HL-60/S4 (cell line): ENCODE data around the gene APLF.
"Not testable (repeated sequence)": the region's sequence is repeated elsewhere in the genome, so short reads cannot be mapped to it uniquely, and the experiment has no call there.

Source experiments
- in situ Hi-C: fragments of 300-500 bp; cut with MboI; formaldehyde crosslinking; loops from 2 replicates; pipeline ENCODE4 v1.14.3; 2022; ENCODE audit warnings: low sequenced_read_pairs

Gene APLF

DNA sequence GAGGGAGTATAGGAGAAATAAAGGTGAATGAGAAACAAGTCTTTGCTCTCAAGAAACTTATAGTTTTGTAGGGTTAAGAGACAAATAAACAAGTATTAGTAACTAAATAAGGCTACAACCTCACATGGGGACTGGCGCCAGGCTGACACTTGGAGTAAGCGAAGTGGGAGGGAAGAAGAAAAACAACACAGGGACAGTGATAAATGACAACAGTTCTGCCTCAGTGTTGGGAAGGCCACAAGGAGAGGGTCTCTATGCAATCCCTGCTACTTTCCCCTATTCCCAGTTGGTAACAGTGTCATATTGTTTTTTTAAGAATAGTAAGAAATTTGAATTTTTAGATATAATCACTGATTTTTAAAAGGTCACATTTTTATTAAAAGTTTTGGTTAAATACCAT, 4.0 kb downstream of the APLF start:
- in situ Hi-C loops: loop anchor here (10.0 kb wide), 1 partner anchor 453 kb away; no protein-coding TSS in a partner anchor

DNA sequence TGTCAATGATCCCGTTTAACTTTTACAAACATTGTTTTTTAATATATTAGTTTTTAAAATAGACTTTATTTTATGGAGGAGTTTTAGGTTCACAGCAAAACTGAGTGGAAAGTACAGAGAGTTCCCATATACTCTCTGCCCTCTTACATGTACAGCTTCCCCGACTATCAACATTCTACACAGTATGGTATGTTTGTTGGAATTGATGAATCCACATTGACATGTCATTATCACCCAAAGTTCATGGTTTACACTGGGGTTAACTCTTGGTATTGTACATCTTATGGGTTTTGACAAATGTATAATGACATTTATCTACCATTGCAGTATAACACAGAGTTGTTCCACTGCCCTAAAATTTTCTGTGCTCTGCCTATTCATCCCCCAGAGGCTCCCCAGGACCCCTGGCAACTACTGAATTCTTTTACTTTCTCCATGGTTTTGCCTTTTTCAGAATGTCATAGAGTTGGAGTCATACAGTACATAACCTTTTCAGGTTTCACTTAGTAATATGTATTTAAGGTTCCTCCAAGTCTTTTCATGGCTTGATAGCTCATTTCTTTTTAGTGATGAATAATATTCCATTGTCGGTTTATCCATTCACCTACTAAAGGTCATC, 5.5 kb downstream of the APLF start:
- in situ Hi-C loops: loop anchor here (10.0 kb wide), 1 partner anchor 452 kb away; no protein-coding TSS in a partner anchor

DNA sequence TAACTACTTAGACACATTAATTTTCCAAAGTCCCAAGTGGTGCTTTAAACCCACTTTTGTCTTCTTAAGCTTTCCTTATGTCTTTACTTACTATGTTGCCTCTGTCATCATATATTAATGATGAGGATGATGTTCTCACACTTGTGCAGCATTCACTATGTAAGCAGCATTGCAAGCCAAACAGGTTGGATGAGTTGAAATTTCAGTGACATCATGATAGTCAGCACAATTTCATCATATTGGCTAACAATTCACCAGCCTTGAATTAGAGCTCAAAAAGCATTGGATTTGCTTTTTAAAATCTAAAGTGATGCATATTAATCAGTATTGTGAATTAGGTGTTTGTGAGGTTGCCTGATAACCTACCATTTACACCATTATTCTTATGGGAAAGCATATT, 7.7 kb downstream of the APLF start:
- in situ Hi-C loops: loop anchor here (10.0 kb wide), 1 partner anchor 450 kb away; no protein-coding TSS in a partner anchor

DNA sequence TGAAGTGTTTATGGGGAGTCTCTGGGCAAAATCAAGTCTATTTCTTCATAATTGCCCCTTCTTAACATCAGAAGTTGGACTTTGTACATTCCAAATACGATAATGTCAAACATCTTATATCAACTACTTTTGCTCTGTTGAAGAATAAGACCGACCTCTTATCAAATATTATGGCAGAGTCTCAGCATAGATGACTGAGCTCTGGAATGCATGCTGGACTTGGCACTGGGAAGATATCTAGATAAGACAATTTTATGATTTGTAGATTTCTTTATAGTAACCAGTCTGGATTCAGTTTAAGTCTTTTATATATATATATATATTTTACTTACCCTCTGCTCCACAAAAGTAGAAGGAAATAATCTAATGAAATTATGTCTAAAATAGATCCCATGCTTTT, 8.2 kb downstream of the APLF start:
- in situ Hi-C loops: loop anchor here (10.0 kb wide), 1 partner anchor 449 kb away; no protein-coding TSS in a partner anchor

DNA sequence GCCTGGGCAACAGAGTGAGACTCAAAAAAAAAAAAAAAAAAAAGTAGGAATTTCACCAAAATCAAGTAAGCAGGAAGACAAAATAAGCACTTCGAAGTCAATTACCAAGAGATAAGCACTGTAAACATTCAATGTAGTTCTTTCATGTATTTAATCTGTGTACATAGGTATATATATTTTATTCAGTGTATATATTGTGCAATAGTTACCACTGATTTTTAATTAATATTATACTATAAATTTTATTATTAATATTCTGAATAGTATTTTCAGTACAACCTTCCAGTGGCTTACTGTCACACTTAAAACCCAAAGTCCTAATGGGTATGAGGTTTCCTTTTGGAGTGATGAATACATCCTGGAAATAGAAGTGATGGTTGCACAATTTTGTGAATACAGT, 9.1 kb downstream of the APLF start:
- in situ Hi-C loops: loop anchor here (10.0 kb wide), 1 partner anchor 448 kb away; no protein-coding TSS in a partner anchor

DNA sequence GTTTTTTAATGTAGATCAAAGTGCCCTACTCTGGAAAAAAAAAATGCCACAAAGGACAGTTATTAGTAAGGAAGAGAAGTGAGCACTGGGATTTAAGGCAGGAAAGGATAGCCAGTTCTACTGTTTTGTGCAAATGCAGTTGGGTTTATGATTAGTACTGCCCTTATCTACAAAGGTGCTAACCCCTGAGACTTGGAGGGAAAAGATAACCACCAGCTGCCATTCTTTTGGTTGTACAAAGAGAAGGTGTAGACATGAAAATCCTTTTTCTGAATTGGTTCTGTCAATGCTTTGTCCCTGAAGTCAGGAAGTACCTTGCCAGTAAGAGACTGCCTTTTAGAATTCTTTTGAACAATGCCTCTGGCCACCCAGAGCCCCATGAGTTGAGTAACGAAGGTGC, 11.3 kb downstream of the APLF start:
- in situ Hi-C loops: loop anchor here (10.0 kb wide), 1 partner anchor 446 kb away; no protein-coding TSS in a partner anchor

DNA sequence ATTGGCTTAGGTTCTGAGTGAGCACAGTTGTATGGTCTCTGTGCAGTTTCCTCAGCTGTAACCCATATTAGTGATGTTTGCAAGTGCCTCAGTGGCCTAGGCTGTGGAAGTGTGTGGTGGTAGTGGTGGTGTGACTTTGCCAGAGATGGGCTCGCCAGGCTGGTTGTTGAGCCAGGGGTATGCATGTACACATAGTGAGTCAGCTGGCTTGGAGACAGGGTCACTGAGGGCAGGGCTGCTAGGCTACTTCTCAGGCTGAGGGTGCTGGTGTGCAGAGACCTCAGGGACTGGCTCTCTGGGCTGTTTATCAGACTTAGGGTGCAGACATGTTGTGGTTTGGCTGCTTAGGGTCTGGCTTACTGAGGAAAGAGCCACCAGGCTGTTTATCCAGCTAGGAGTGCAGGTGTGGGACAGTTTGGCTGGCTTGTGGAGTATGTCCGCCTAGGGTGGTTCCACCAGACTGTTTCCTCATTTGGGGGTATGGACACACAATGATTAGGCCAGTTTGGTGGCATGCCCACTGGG, 15.0 kb downstream of the APLF start:
- in situ Hi-C loops: no loop called here

DNA sequence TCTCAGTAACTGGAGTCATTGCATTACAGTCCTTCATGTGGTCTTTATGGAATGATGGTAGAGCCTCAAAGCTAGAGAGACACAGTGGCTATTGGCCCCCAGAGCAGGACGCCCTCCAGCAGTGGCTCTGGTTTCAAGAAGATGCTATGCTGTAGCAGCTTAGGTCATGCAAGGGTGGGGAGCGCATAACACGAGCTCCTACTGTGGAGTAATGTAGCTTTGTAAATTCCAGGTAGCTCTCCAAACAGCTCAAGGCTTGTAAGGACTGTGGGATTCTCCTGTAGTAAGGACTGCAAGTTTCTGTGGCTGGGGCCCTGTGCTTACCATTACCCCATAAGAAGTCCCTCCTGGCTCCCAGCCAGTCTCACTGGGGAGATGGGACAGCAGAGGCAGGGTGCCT, 15.6 kb downstream of the APLF start:
- in situ Hi-C loops: no loop called here

DNA sequence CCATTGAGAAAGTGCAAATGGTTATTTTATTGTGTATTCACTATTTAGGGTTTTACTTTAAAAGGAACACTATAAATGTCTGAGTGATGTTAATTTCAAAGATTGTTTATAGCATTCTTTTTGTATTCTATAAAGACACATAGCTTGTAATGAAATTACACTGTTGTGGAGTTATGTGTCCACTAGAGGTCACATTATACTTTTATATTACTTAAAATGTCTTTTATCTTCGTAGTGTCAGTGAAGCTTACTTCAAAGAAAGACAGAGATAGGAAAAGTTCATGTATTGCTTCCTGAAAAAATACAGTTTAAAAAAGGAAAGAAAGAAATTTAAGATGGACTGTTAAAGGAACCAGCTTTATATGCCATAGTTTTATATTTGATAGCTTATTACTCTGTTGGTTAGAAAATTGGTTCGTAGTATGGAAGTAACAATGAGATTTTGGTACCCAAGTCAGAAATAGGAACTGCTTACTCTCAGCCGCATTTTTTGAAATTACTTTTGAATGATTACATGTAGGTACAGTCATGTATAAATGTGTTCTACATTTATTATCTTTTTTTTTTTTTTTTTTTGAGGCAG, 20.5 kb downstream of the APLF start:
- in situ Hi-C loops: no loop called here

DNA sequence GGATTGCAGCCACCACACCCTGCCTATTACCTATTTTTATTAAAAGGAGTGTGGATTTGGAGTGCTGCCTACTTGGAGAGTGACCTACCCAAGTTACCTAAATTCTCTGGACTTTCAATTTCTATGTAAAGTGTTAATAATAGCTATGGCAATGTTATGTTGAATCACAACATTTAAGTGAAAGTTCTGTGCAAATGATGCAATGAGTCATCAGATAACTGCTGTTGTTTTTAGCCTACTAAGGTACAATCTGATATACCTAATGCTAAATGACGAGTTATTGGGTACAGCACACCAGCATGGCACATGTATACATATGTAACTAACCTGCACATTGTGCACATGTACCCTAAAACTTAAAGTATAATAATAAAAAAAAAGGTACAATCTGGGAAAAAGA, 21.2 kb downstream of the APLF start:
- in situ Hi-C loops: not testable (repeated sequence)

DNA sequence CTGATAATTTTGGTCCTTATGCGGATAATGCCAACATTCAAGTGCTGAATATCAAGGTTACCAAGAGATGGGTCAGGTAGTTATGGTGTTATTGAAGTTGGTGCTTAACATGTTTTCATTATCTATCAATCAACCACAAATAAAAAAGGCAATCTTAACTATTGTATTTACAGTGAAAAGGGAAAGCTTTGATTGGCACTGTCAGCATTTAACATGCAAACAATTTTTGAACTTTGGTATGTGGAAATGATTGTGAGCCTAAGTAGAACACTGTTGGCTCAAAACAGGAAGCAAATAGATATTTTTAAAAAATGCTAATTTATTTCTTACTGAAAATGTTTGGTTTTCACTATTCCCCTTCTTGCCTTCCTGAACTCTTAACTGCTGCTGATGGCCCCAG, 21.9 kb downstream of the APLF start:
- in situ Hi-C loops: no loop called here

DNA sequence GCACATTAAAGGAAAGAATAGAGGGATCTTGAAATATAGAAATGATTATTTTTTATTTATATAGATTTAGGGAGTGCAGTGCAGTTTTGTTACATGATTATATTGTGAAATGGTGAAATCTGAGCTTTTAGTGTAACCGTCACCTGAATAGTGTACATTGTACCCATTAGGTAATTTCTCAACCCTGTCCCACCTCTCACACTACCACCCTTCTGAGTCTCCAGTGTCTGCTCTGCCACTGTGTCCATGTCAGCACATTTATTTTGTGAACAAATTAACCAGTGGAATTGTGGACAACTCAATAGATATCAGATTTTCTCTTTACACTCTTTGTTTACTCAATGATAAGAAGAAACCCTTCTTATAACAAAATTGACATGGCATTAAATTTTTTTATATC, 24.2 kb downstream of the APLF start:
- in situ Hi-C loops: no loop called here

DNA sequence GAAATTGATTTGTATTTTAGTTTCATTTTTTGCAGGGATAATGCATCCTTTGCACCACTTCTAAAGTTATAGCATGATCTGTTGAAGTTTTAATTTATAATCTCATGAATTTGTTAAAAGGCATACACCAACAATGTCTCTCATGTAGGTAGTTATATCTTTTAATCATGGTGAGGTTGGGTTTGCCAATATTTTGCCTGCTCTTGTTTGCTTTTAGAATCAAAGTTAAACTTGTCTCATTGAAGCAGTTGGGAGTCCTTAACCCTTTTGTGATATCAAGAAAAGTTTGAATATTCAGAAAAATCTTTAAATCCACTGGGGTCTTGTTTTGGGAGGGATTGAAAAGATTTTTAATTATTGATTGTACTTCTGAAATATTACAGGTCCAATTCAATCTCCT, 31.7 kb downstream of the APLF start:
- in situ Hi-C loops: no loop called here

DNA sequence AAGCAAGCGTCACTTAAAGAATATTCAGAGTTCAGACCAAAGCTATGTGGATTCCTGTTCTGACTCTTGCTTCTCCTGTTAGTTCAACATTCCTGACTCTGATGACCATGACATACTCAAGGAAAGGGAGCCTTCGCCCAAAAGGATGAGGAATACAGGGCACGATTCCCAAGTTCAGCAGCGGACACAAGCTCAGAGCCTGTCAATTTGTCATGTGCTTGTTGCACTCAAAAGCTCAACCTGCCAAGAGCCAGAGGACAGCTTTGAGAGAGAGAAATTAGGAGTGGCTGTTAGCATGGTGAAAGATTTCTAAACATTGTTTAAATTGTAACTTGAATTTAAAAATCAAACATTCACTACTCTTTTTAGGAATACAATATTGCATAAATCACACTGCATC, 33.3 kb downstream of the APLF start:
- in situ Hi-C loops: no loop called here

DNA sequence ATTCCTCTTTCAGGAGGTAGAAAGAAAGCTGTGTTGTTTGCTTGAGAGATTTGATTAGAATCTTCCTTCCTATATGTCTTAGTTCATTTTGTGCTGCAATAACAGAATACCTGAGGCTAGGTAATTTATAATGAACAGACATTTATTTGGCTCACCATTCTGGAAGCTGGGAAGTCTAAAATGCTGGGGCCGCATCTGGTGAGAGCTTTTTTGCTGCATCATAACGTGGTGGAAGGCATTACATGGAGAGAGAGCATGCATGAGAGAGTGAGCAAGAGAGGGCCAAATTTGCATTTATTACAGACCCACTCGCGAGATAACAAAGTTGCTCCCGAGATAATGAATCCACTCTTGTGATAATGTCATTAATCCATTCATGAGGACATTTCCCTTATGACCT, 34.4 kb downstream of the APLF start:
- in situ Hi-C loops: no loop called here

DNA sequence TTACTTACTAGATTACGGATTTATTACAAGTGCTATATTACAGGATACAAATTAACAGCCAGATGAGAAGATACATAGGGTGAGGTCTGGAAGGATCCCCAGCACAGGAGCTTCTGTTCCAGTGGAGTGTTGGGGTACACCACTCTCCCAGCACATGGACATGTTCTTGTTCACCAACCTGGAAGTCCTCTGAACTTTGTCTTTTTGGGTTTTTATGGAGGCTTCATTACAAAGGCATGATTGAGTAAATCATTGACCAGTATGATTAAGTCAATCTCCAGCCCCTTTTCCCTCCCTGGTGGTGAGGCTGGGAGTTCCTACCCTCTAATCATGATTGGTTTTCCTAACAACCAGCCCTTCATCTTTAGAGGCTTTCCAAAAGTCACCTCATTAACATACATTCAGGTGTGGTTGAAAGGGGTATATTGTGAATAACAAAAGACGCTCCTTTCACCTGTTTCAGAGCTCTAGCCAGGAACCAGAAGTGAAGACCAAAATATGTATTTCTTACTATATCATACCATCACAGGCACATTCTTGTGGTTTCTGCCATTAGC, 38.3 kb downstream of the APLF start:
- in situ Hi-C loops: no loop called here

DNA sequence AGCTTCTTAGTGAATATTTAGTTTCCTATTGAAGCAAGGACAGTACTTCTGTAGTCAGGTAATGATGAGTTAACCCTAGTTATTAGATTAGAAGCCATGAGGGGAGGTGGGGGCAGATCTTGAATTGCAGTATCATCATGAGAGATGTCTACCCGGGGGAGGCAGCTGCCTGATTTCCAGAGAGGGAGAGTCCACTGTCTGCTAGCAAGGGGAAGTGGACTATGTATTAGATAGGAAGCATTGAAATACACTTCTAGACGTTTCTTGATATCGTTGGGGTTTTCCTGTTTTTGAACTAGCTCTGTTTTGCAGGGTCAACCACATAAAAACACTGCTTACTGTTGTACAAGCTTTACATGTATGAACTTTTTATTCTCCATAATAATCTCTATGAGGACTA, 38.8 kb downstream of the APLF start:
- in situ Hi-C loops: no loop called here

DNA sequence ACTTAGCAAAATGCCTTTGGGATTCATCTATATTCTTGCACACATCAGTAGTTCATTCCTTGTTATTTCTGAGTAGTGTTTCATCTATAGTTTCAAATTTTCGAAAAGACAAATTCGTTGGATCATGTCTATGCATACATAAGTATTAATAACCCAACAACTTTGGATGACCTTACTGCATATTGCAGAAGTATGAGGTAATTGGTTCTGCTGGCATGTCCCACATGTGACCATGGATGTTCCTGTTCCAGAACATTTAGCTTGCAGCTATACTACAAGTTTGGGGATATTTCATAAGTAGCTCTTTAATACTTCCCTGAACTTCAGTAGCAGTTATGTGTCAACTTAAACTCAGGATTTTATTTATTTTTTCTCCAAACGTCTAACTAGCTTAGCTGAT, 44.9 kb downstream of the APLF start:
- in situ Hi-C loops: no loop called here

DNA sequence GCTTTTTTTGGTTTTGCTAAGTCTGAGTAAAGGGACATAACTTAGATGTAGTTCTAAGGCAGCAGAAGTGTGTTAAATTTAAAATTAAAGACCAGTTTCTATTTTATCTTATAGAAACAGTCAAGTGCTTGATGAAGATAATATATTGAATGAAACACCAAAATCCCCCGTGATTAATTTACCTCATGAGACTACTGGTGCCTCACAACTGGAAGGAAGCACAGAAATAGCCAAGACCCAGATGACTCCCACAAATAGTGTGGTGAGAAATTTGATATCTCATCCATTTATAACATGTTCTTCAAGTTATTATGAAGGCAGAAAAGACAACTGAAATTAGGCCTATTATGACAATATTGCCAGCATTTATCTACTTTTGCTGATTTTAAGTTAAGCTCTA, 45.6 kb downstream of the APLF start:
- in situ Hi-C loops: no loop called here

DNA sequence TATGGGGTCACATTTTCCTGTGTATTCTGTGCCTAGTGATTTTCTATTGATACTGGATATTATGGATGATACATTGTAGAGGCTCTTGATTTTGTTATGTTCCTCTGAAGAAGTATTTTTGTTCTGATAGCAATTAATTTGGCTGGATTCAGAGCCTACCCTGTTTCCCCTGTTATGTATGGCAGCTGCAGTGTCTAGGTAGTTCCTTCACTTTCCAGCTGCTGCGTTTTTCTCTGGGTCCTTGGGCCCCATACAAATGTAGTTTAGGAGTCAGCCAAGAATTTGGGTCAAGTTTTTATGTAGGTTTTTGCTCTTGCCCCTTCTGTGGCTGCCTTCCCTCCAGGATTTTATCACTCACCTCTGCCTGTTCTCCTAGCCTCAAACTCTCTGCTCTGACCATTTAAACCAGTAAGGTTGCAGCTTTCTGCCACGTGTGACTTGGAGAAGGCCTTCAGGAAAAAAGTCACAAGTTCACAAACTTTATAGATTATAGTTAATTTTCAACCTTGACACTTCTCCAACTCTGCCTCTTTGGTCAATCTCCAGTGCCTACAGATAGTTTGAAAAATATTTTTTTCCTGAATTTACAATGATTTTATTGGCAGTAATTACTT, 47.0 kb downstream of the APLF start:
- in situ Hi-C loops: no loop called here

DNA sequence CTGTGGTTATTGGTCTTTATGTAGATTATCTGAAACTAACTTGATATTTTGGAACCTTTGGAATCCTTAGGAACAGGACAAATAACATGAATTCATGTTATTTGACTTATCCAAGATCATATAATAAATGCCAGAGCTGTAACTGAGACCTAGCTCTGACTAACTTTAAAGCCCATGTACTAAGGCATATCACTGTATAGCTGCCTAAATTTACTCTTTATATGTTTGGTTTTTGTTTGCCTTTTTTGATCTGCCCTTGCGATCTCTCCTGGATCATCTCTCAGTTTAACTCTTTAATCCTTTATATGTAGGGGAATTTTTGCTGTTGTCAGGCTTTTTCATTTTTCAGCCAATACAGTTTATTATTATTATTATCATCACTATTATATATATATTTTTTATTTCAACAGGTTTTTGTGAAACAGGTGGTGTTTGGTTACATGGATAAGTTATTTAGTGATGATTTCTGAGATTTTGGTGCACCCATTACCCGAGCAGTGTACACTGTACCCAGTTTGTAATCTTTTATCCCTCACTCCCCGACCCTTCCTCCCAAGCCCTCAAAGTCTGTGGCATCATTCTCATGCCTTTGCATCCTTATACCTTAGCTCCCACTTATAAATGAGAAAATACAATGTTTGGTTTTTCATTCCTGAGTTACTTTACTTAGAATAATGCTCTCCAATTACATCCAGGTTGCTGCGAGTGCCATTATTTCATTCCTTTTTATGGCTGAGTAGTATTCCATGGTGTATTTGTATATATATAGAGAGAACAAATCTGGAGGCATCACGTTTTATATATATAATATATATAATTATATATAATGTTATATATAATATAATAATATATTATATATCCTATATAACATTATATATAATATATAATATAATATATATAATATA, 48.9 kb downstream of the APLF start:
- in situ Hi-C loops: no loop called here
